H9 (cell line): ENCODE data around the gene PPP1R26. TPM values are rescaled to one million over a fixed set of nuclear protein-coding genes. Genes with fewer than 3 reads are reported as not detected.

Experiments
- DNase-seq: peaks from one replicate; pipeline ENCODE4 v3.0.0-alpha.2; 2017
- H2AFZ ChIP-seq: one replicate; pipeline ENCODE4 v1.6.1; 2013; ENCODE audit warnings: mild to moderate bottlenecking, low read length, control low read depth, moderate library complexity
- H2AK5ac ChIP-seq: 2 replicates; pipeline ENCODE4 v1.6.1; 2013; ENCODE audit warnings: low read length, control low read depth, mixed read lengths; ENCODE audit not compliant: insufficient read length
- H2BK120ac ChIP-seq: one replicate; pipeline ENCODE4 v1.6.1; 2013; ENCODE audit warnings: low read depth, mild to moderate bottlenecking, low read length, control low read depth, inconsistent platforms; ENCODE audit not compliant: poor library complexity, severe bottlenecking
- H2BK12ac ChIP-seq: 2 replicates; pipeline ENCODE4 v1.6.1; 2013; ENCODE audit warnings: low read length, control low read depth, mixed read lengths, low read depth; ENCODE audit not compliant: insufficient read length
- H2BK15ac ChIP-seq: 2 replicates; pipeline ENCODE4 v1.6.1; 2013; ENCODE audit warnings: low read depth, low read length, control low read depth
- H2BK20ac ChIP-seq: one replicate; pipeline ENCODE4 v1.6.1; 2013; ENCODE audit warnings: low read depth, mild to moderate bottlenecking, low read length, control low read depth, inconsistent platforms; ENCODE audit not compliant: poor library complexity, severe bottlenecking
- H2BK5ac ChIP-seq: 2 replicates; pipeline ENCODE4 v1.6.1; 2013; ENCODE audit warnings: low read length, control low read depth, mixed read lengths; ENCODE audit not compliant: insufficient read length
- H3K14ac ChIP-seq: 2 replicates; pipeline ENCODE4 v1.6.1; 2013; ENCODE audit warnings: low read length, control low read depth; ENCODE audit not compliant: insufficient read depth
- H3K18ac ChIP-seq: 2 replicates; pipeline ENCODE4 v1.6.1; 2013; ENCODE audit warnings: low read depth, mild to moderate bottlenecking, mixed read lengths, low read length, control low read depth; ENCODE audit not compliant: insufficient read length
- H3K23ac ChIP-seq: 2 replicates; pipeline ENCODE4 v1.6.1; 2013; ENCODE audit warnings: low read length, control low read depth, mixed read lengths, low read depth; ENCODE audit not compliant: insufficient read length
- H3K23me2 ChIP-seq: 2 replicates; pipeline ENCODE4 v1.6.1; 2013; ENCODE audit warnings: low read depth, mild to moderate bottlenecking, mixed read lengths, low read length, control low read depth; ENCODE audit not compliant: insufficient read length, poor library complexity, severe bottlenecking
- H3K27ac ChIP-seq: 2 replicates; pipeline ENCODE4 v1.5.1; 2013; ENCODE audit warnings: low read length, control low read depth, mixed read lengths, low read depth; ENCODE audit not compliant: insufficient read length
- H3K27me3 ChIP-seq: 2 replicates; pipeline ENCODE4 v1.6.1; 2013; ENCODE audit warnings: low read length, control low read depth, inconsistent platforms; ENCODE audit not compliant: insufficient read depth
- H3K4ac ChIP-seq: 2 replicates; pipeline ENCODE4 v1.6.1; 2013; ENCODE audit warnings: low read depth, mild to moderate bottlenecking, control low read depth, inconsistent platforms, low read length, moderate library complexity
- H3K4me1 ChIP-seq: 2 replicates; pipeline ENCODE4 v1.6.1; 2013; ENCODE audit warnings: low read length, control low read depth, inconsistent platforms; ENCODE audit not compliant: insufficient read depth
- H3K4me2 ChIP-seq: 2 replicates; pipeline ENCODE4 v1.6.1; 2013; ENCODE audit warnings: low read length, control low read depth, mixed read lengths; ENCODE audit not compliant: insufficient read length, insufficient read depth
- H3K56ac ChIP-seq: 2 replicates; pipeline ENCODE4 v1.6.1; 2013; ENCODE audit warnings: low read depth, mild to moderate bottlenecking, mixed read lengths, low read length, control low read depth; ENCODE audit not compliant: insufficient read length
- H3K79me1 ChIP-seq: 2 replicates; pipeline ENCODE4 v1.6.1; 2013; ENCODE audit warnings: low read depth, mild to moderate bottlenecking, moderate library complexity, low read length, control low read depth, inconsistent platforms; ENCODE audit not compliant: insufficient read depth, poor library complexity, severe bottlenecking
- H3K79me2 ChIP-seq: 2 replicates; pipeline ENCODE4 v1.6.1; 2013; ENCODE audit warnings: low read length, control low read depth, inconsistent platforms; ENCODE audit not compliant: insufficient read depth
- H3K9ac ChIP-seq: 2 replicates; pipeline ENCODE4 v1.6.1; 2013; ENCODE audit warnings: low read length, control low read depth, mixed read lengths; ENCODE audit not compliant: insufficient read length; ENCODE audit errors: extremely low read depth
- H3K9me3 ChIP-seq: one replicate; pipeline ENCODE4 v1.6.1; 2013; ENCODE audit warnings: low read depth, low read length, inconsistent platforms; ENCODE audit not compliant: control insufficient read depth
- H3T11ph ChIP-seq: one replicate; pipeline ENCODE4 v1.6.1; 2013; ENCODE audit warnings: mild to moderate bottlenecking, low read length, control low read depth, inconsistent platforms
- H4K20me1 ChIP-seq: one replicate; pipeline ENCODE4 v1.6.1; 2013; ENCODE audit not compliant: control insufficient read depth, insufficient read length, insufficient read depth
- H4K5ac ChIP-seq: 2 replicates; pipeline ENCODE4 v1.6.1; 2013; ENCODE audit warnings: low read depth, mild to moderate bottlenecking, mixed read lengths, low read length, control low read depth; ENCODE audit not compliant: insufficient read length
- H4K8ac ChIP-seq: replicated peaks from 2 replicates; pipeline ENCODE4 v1.6.1; 2013; ENCODE audit warnings: low read length, control low read depth, mixed read lengths, low read depth; ENCODE audit not compliant: insufficient read length
- H4K91ac ChIP-seq: 2 replicates; pipeline ENCODE4 v1.6.1; 2013; ENCODE audit warnings: low read depth, mild to moderate bottlenecking, moderate library complexity, mixed read lengths, low read length, control low read depth; ENCODE audit not compliant: insufficient read length
- H3K27ac Mint-ChIP-seq, 3 experiments: 2 replicates in 2 of 3; 3 replicates in 1 of 3; pipeline ENCODE4 v1.8.0; 2020 to 2021; ENCODE audit warnings: mixed read lengths in 3 of 3, mild to moderate bottlenecking in 1 of 3, moderate library complexity in 1 of 3
- H3K27me3 Mint-ChIP-seq: 2 replicates; pipeline ENCODE4 v1.8.0; 2021; ENCODE audit warnings: low read depth, mild to moderate bottlenecking, moderate library complexity, mixed read lengths
- H3K36me3 Mint-ChIP-seq, 3 experiments: 2 replicates in 2 of 3; 3 replicates in 1 of 3; pipeline ENCODE4 v1.8.0; 2020 to 2021; ENCODE audit warnings: low read depth in 3 of 3, mixed read lengths in 3 of 3; ENCODE audit not compliant: insufficient read depth in 1 of 3
- H3K4me1 Mint-ChIP-seq, 2 experiments: 2 replicates each; pipeline ENCODE4 v1.8.0; 2020; ENCODE audit warnings: mixed read lengths in 2 of 2
- H3K4me3 Mint-ChIP-seq, 2 experiments: 2 replicates in 1 of 2; 3 replicates in 1 of 2; pipeline ENCODE4 v1.8.0; 2020 to 2021; ENCODE audit warnings: mild to moderate bottlenecking in 2 of 2, mixed read lengths in 2 of 2, moderate library complexity in 1 of 2
- H3K9me3 Mint-ChIP-seq, 2 experiments: 2 replicates in 1 of 2; 3 replicates in 1 of 2; pipeline ENCODE4 v1.8.0; 2020; ENCODE audit warnings: mild to moderate bottlenecking in 2 of 2, mixed read lengths in 2 of 2, moderate library complexity in 1 of 2
- whole genome bisulfite sequencing: extraction: QIAGEN DNeasy Blood & Tissue Kit; methylation state at CpG from one replicate; pipeline ENCODE4 v1.1.7; 2013; ENCODE audit warnings: missing lambda C conversion rate, low lambda C conversion rate, mixed read lengths; ENCODE audit not compliant: insufficient read length; ENCODE audit errors: extremely low coverage; 5-methylcytosine and 5-hydroxymethylcytosine counted together
- total RNA-seq: library from RNA; stranded (reverse); gene quantifications from 2 replicates; pipeline ENCODE4 v1.2.1, GENCODE V29; 2021
- TF ChIP-seq, protein P1 (sequence below): fragments of 200-600 bp; sonication (generic); conservative IDR thresholded peaks from 3 replicates; pipeline ENCODE4 v1.8.0; 2021; ENCODE audit warnings: antibody characterized with exemption, mild to moderate bottlenecking

Gene PPP1R26
- total RNA-seq, 1 experiment from 2014 or later = 38.0 TPM

DNA sequence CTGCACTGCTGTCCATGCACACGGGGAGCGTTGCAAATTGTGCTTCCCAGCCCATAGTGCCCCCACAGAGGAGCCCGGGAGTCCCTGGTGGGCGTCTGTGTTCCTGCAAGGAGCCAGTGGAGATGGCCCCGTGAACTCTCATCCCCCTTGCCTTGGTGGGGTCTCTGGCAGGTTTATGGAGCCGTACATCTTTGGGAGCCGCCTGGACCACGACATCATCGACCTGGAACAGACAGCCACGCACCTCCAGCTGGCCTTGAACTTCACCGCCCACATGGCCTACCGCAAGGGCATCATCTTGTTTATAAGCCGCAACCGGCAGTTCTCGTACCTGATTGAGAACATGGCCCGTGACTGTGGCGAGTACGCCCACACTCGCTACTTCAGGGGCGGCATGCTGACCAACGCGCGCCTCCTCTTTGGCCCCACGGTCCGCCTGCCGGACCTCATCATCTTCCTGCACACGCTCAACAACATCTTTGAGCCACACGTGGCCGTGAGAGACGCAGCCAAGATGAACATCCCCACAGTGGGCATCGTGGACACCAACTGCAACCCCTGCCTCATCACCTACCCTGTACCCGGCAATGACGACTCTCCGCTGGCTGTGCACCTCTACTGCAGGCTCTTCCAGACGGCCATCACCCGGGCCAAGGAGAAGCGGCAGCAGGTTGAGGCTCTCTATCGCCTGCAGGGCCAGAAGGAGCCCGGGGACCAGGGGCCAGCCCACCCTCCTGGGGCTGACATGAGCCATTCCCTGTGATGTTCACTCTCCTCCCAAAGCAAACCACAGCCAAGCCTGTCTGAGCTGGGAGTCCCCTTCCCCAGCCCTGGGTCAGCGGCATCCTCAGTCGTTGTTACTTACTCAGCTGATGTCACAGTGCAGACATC is 24.0 kb downstream of the PPP1R26 start:
- Histone ChIP-seq H4K5ac (no peak overlapping the region), H3K9ac (no peak overlapping the region), H2BK12ac (no peak overlapping the region), H4K8ac (no peak overlapping the region), H2BK120ac (no peak overlapping the region), H3K56ac (no peak overlapping the region), H2BK20ac (no peak overlapping the region), H3K27me3 (no peaks in the 10 kb centered on the region), H3K23ac (no peak overlapping the region), H3T11ph (no peak overlapping the region), H3K9me3 (no peaks in the 10 kb centered on the region), H2AFZ (no peak overlapping the region), H3K79me1 (no peaks in the 10 kb centered on the region), H3K14ac (no peak overlapping the region), H3K79me2 (no peaks in the 10 kb centered on the region), H4K91ac (no peak overlapping the region), H3K23me2 (peaks cover 16% of the 10 kb centered on the region), H2AK5ac (no peak overlapping the region), H3K4me1 (no peaks in the 10 kb centered on the region; the same call in 1 of the 2 replicates), H3K4ac (no peak overlapping the region), H2BK5ac (no peak overlapping the region), H3K27ac (no peak overlapping the region), H2BK15ac (no peak overlapping the region), H4K20me1 (no peaks in the 10 kb centered on the region), H3K18ac (no peak overlapping the region), H3K4me2 (no peak overlapping the region)
- TF ChIP-seq, protein P1, sequence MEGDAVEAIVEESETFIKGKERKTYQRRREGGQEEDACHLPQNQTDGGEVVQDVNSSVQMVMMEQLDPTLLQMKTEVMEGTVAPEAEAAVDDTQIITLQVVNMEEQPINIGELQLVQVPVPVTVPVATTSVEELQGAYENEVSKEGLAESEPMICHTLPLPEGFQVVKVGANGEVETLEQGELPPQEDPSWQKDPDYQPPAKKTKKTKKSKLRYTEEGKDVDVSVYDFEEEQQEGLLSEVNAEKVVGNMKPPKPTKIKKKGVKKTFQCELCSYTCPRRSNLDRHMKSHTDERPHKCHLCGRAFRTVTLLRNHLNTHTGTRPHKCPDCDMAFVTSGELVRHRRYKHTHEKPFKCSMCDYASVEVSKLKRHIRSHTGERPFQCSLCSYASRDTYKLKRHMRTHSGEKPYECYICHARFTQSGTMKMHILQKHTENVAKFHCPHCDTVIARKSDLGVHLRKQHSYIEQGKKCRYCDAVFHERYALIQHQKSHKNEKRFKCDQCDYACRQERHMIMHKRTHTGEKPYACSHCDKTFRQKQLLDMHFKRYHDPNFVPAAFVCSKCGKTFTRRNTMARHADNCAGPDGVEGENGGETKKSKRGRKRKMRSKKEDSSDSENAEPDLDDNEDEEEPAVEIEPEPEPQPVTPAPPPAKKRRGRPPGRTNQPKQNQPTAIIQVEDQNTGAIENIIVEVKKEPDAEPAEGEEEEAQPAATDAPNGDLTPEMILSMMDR = no peak
- no peaks in the 10 kb centered on the region; a peak in 1 of 5 replicates for H3K9me3 Mint-ChIP-seq
- H3K4me3 Mint-ChIP-seq = peak overlapping the region in 1 of 2 experiments; percentile 26; a peak in 2 of 5 replicates
- peaks cover 5% of the 10 kb centered on the region; the same call in 1 of the 2 replicates for H3K27me3 Mint-ChIP-seq
- H3K27ac Mint-ChIP-seq = peak overlapping the region in 1 of 3 experiments; percentile 16; a peak in 1 of 7 replicates
- peaks cover 18 to 39% (median 38%) of the 10 kb centered on the region in 3 experiments; a peak in 6 of 7 replicates for H3K36me3 Mint-ChIP-seq
- peaks cover 7 to 14% of the 10 kb centered on the region in 2 experiments for H3K4me1 Mint-ChIP-seq
- no peak for DNase-seq
- WGBS = no CpG with 5 or more reads among the region's 41 CpGs
